Germinal center (tissue), 1 donor: ENCODE results near the gene BNIP5.
"Not testable (repeated sequence)": the region's sequence is repeated elsewhere in the genome, so short reads cannot be mapped to it uniquely, and the experiment has no call there.

Source experiments
- DNase-seq: peaks from one replicate; pipeline ENCODE4 v3.0.0; 2012; ENCODE audit warnings: mixed read lengths, low spot score

Gene BNIP5

GRCh38 chr6:36367743-36368142 is 31.1 kb upstream of the BNIP5 start:
- no peak for DNase-seq

- DNase-seq = peak; percentile 42
Observed at GRCh38 chr6:36364669-36365479, 28.2 kb upstream of the BNIP5 start.

- DNase-seq = not testable (repeated sequence)
Observed at GRCh38 chr6:36364061-36364635, 27.5 kb upstream of the BNIP5 start.

- not testable (repeated sequence) for DNase-seq
Observed at GRCh38 chr6:36363371-36363752, 26.7 kb upstream of the BNIP5 start.

- DNase-seq = no peak
Observed at GRCh38 chr6:36362551-36363370, 26.1 kb upstream of the BNIP5 start.

- DNase-seq = no peak
Observed at GRCh38 chr6:36361071-36361470, 24.4 kb upstream of the BNIP5 start.

GRCh38 chr6:36360241-36361054 is 23.8 kb upstream of the BNIP5 start:
- peak; percentile 82 for DNase-seq

GRCh38 chr6:36358226-36358915 is 21.7 kb upstream of the BNIP5 start:
- peak; percentile 47 for DNase-seq

- no peak for DNase-seq
Observed at GRCh38 chr6:36357872-36358225, 21.2 kb upstream of the BNIP5 start.

- DNase-seq = no peak
Observed at GRCh38 chr6:36355819-36356218, 19.1 kb upstream of the BNIP5 start.

GRCh38 chr6:36353411-36353915 is 16.8 kb upstream of the BNIP5 start:
- DNase-seq = no peak

- DNase-seq = no peak
Observed at GRCh38 chr6:36352477-36353157, 15.9 kb upstream of the BNIP5 start.

GRCh38 chr6:36350681-36351571 is 14.2 kb upstream of the BNIP5 start:
- no peak for DNase-seq

GRCh38 chr6:36350082-36350481 is 13.4 kb upstream of the BNIP5 start:
- DNase-seq = no peak

- DNase-seq = peak; percentile 47
Observed at GRCh38 chr6:36349240-36349639, 12.6 kb upstream of the BNIP5 start.

GRCh38 chr6:36347621-36348020 is 10.9 kb upstream of the BNIP5 start:
- DNase-seq = no peak

GRCh38 chr6:36346486-36347273 is 10.0 kb upstream of the BNIP5 start:
- no peak for DNase-seq

- no peak for DNase-seq
Observed at GRCh38 chr6:36345681-36346466, 9.2 kb upstream of the BNIP5 start.
